ENCODE data around the gene SMARCD3.

SMARCD3 gene

GRCh38 chr7:151205730-151206129 lies 42.8 kb downstream of the SMARCD3 start:
- Histone ChIP-seq H3K4me2 (no peak overlapping the region), H3K36me3 (0 out of 2 replicates have a peak, but pooled peaks cover under 1% of the 10 kb centered on the region), H3K9me3 (no peaks in the 10 kb centered on the region), H3K4me3 (no peak overlapping the region), H3K27me3 (peaks cover 12% of the 10 kb centered on the region; the same call in 1 of the 2 replicates), H3K27ac (no peak overlapping the region), H3K9ac (no peak overlapping the region), H4K20me1 (peaks cover 3% of the 10 kb centered on the region; the same call in 1 of the 2 replicates), H3K4me1 (peaks cover 17% of the 10 kb centered on the region)
- no peak for TF ChIP-seq Cebpa-rat (IDR thresholded peaks at IDR 0.05)

GRCh38 chr7:151204383-151205032 lies 44.0 kb downstream of the SMARCD3 start:
- peaks cover 12% of the 10 kb centered on the region; the same call in 1 of the 2 replicates for H3K27me3 ChIP-seq
- H3K27ac ChIP-seq, result no peak overlapping the region
- no peak for TF ChIP-seq Cebpa-rat (IDR thresholded peaks at IDR 0.05)
- no peaks in the 10 kb centered on the region for H3K36me3 ChIP-seq
- H3K4me1 ChIP-seq, result peaks cover 17% of the 10 kb centered on the region
- H3K9ac ChIP-seq, result no peak overlapping the region
- H4K20me1 ChIP-seq, result no peaks in the 10 kb centered on the region
- no peaks in the 10 kb centered on the region for H3K9me3 ChIP-seq
- no peak overlapping the region for H3K4me3 ChIP-seq
- H3K4me2 ChIP-seq, result no peak overlapping the region

- TF ChIP-seq Cebpa-rat (IDR thresholded peaks at IDR 0.05), result no peak
- H3K9ac ChIP-seq, result no peak overlapping the region
- H3K36me3 ChIP-seq, result no peaks in the 10 kb centered on the region
- no peaks in the 10 kb centered on the region for H3K9me3 ChIP-seq
- no peak overlapping the region for H3K4me3 ChIP-seq
- H3K4me1 ChIP-seq, result peaks cover 15% of the 10 kb centered on the region
- H4K20me1 ChIP-seq, result no peaks in the 10 kb centered on the region
- H3K27ac ChIP-seq, result no peak overlapping the region
- H3K27me3 ChIP-seq, result peaks cover 18% of the 10 kb centered on the region; the same call in 1 of the 2 replicates
- no peak overlapping the region for H3K4me2 ChIP-seq
These were observed 45.7 kb downstream of the SMARCD3 start for GRCh38 chr7:151202836-151203235.

GRCh38 chr7:151201751-151202150 lies 46.7 kb downstream of the SMARCD3 start:
- no peak overlapping the region for H3K27ac ChIP-seq
- no peaks in the 10 kb centered on the region for H4K20me1 ChIP-seq
- H3K9ac ChIP-seq, result no peak overlapping the region
- no peak overlapping the region for H3K4me3 ChIP-seq
- TF ChIP-seq Cebpa-rat (IDR thresholded peaks at IDR 0.05), result no peak
- H3K36me3 ChIP-seq, result no peaks in the 10 kb centered on the region
- peaks cover 4% of the 10 kb centered on the region for H3K4me1 ChIP-seq
- H3K27me3 ChIP-seq, result peaks cover 29% of the 10 kb centered on the region
- H3K9me3 ChIP-seq, result no peaks in the 10 kb centered on the region
- no peak overlapping the region for H3K4me2 ChIP-seq

GRCh38 chr7:151201344-151201743 lies 47.1 kb downstream of the SMARCD3 start:
- H3K27me3 ChIP-seq, result peaks cover 33% of the 10 kb centered on the region

GRCh38 chr7:151198945-151199848 lies 49.3 kb downstream of the SMARCD3 start:
- TF ChIP-seq Cebpa-rat (IDR thresholded peaks at IDR 0.05), result no peak
- Histone ChIP-seq H3K27me3 (peaks cover 53% of the 10 kb centered on the region), H3K4me1 (no peaks in the 10 kb centered on the region), H3K9me3 (no peaks in the 10 kb centered on the region), H3K4me2 (no peak overlapping the region), H3K27ac (no peak overlapping the region), H3K4me3 (no peak overlapping the region), H3K36me3 (no peaks in the 10 kb centered on the region), H3K9ac (no peak overlapping the region), H4K20me1 (no peaks in the 10 kb centered on the region; the same call in 1 of the 2 replicates)

More at GRCh38 chr7:151201344-151201743, 47.1 kb downstream of the SMARCD3 start:
- Histone ChIP-seq H3K4me3 (no peak overlapping the region), H3K27ac (no peak overlapping the region), H3K9ac (no peak overlapping the region), H3K9me3 (no peaks in the 10 kb centered on the region), H4K20me1 (no peaks in the 10 kb centered on the region; the same call in 1 of the 2 replicates), H3K36me3 (no peaks in the 10 kb centered on the region), H3K4me2 (no peak overlapping the region), H3K4me1 (no peaks in the 10 kb centered on the region; the same call in 1 of the 2 replicates)
- TF ChIP-seq Cebpa-rat (IDR thresholded peaks at IDR 0.05), result no peak

- peaks cover 54% of the 10 kb centered on the region for H3K27me3 ChIP-seq
- no peak overlapping the region for H3K4me2 ChIP-seq
- peaks cover 4% of the 10 kb centered on the region; the same call in 1 of the 2 replicates for H4K20me1 ChIP-seq
- H3K9ac ChIP-seq, result no peak overlapping the region
- TF ChIP-seq Cebpa-rat (IDR thresholded peaks at IDR 0.05), result no peak
- H3K4me3 ChIP-seq, result no peak overlapping the region
- H3K27ac ChIP-seq, result no peak overlapping the region
- no peaks in the 10 kb centered on the region for H3K4me1 ChIP-seq
- no peaks in the 10 kb centered on the region for H3K9me3 ChIP-seq
- H3K36me3 ChIP-seq, result no peaks in the 10 kb centered on the region
These were observed 50.6 kb downstream of the SMARCD3 start for GRCh38 chr7:151197932-151198331.

GRCh38 chr7:151195616-151196450 lies 52.7 kb downstream of the SMARCD3 start:
- Histone ChIP-seq H3K9ac (no peak overlapping the region), H3K36me3 (no peaks in the 10 kb centered on the region), H3K9me3 (no peaks in the 10 kb centered on the region), H3K4me3 (no peak overlapping the region), H3K27ac (no peak overlapping the region), H4K20me1 (peaks cover 25% of the 10 kb centered on the region; the same call in 1 of the 2 replicates), H3K4me1 (no peaks in the 10 kb centered on the region), H3K4me2 (no peak overlapping the region), H3K27me3 (peaks cover 64% of the 10 kb centered on the region)
- no peak for TF ChIP-seq Cebpa-rat (IDR thresholded peaks at IDR 0.05)

- TF ChIP-seq Cebpa-rat (IDR thresholded peaks at IDR 0.05), result no peak
- Histone ChIP-seq H3K36me3 (no peaks in the 10 kb centered on the region), H3K27ac (no peak overlapping the region), H3K9ac (no peak overlapping the region), H3K4me3 (no peak overlapping the region), H3K27me3 (peaks cover 78% of the 10 kb centered on the region), H3K4me1 (peaks cover 7% of the 10 kb centered on the region), H3K4me2 (no peak overlapping the region), H3K9me3 (no peaks in the 10 kb centered on the region), H4K20me1 (peaks cover 40% of the 10 kb centered on the region; the same call in 1 of the 2 replicates)
These were observed 54.3 kb downstream of the SMARCD3 start for GRCh38 chr7:151194188-151194587.

Data from BLaER1 (cell line).